Lower lobe of right lung (tissue), 2 donors: ENCODE measurements around the gene PTPRD. TPM values are rescaled to one million over a fixed set of nuclear protein-coding genes. Genes with fewer than 3 reads are reported as not detected.

Source experiments
- ATAC-seq, 2 donors: fragments of 200-7000 bp; cut with Tn5 transposase; one replicate each; pipeline ENCODE4 v1.9.1; 2020 to 2022; ENCODE audit warnings: mild to moderate bottlenecking in 2 of 2, moderate library complexity in 2 of 2
- DNase-seq: peaks from one replicate; pipeline ENCODE4 v3.0.0-alpha.2; 2020
- H3K27ac ChIP-seq: fragments of 200-600 bp; one replicate; pipeline ENCODE4 v1.8.0; 2022
- H3K27me3 ChIP-seq: fragments of 200-600 bp; one replicate; pipeline ENCODE4 v1.8.0; 2022; ENCODE audit warnings: low read depth
- H3K36me3 ChIP-seq: fragments of 200-600 bp; one replicate; pipeline ENCODE4 v1.8.0; 2022; ENCODE audit warnings: mild to moderate bottlenecking
- H3K4me1 ChIP-seq: fragments of 200-600 bp; one replicate; pipeline ENCODE4 v1.8.0; 2022
- H3K4me3 ChIP-seq: fragments of 200-600 bp; one replicate; pipeline ENCODE4 v1.8.0; 2022; ENCODE audit warnings: mild to moderate bottlenecking
- H3K9me3 ChIP-seq: fragments of 200-600 bp; one replicate; pipeline ENCODE4 v1.8.0; 2022
- intact Hi-C: fragments of 100-400 bp; cut with DNase I; formaldehyde crosslinking; loops from one replicate; pipeline ENCODE4 v1.11.0; 2022
- total RNA-seq: library from RNA; stranded (reverse); fragmentation: NEBNext Ultra II Directional; extraction: Animal tissue kit (Norgen Biotek cat#: 25700); gene quantifications from one replicate; pipeline ENCODE4 v1.2.1, GENCODE V29; 2021
- TF ChIP-seq, protein P1 (sequence below): fragments of 200-600 bp; IDR thresholded peaks from one replicate; pipeline ENCODE4 v1.8.0; 2022; ENCODE audit warnings: antibody characterized with exemption, mild to moderate bottlenecking
- donor health status: DM: no; HTN: yes; CAD: no; lungs with severe emphysema.

The PTPRD gene
- total RNA-seq, 1 donor from 2014 or later, result 17.2 TPM

DNA sequence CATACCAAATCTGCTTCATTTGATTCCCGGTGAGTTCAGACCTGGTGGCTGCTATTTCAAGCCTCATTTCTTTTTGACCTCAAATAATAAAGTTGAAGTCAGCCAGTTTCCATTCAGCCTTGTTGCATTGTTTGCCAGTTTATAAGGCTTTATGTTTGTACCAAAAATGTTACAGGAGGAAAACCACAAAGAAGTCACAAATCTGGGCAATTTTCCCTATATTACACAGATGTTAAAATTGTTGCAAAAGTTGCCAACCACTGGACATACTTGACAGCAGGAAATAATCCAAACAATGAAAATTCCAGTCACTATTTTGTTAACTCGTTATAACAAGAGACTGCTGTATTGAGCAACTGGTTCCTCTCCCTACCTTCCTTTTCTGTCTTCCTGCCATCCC, 1488.2 kb downstream of the PTPRD start:
- no peaks in the 10 kb centered on the region for H3K27me3 ChIP-seq
- H3K4me1 ChIP-seq, result no peaks in the 10 kb centered on the region
- H3K36me3 ChIP-seq, result no peaks in the 10 kb centered on the region
- no peak for ATAC-seq
- intact Hi-C loops, result no loop called here
- DNase-seq, result no peak
- TF ChIP-seq, protein P1, sequence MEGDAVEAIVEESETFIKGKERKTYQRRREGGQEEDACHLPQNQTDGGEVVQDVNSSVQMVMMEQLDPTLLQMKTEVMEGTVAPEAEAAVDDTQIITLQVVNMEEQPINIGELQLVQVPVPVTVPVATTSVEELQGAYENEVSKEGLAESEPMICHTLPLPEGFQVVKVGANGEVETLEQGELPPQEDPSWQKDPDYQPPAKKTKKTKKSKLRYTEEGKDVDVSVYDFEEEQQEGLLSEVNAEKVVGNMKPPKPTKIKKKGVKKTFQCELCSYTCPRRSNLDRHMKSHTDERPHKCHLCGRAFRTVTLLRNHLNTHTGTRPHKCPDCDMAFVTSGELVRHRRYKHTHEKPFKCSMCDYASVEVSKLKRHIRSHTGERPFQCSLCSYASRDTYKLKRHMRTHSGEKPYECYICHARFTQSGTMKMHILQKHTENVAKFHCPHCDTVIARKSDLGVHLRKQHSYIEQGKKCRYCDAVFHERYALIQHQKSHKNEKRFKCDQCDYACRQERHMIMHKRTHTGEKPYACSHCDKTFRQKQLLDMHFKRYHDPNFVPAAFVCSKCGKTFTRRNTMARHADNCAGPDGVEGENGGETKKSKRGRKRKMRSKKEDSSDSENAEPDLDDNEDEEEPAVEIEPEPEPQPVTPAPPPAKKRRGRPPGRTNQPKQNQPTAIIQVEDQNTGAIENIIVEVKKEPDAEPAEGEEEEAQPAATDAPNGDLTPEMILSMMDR, result no peak
- H3K27ac ChIP-seq, result no peak overlapping the region
- H3K9me3 ChIP-seq, result no peaks in the 10 kb centered on the region
- H3K4me3 ChIP-seq, result no peak overlapping the region

DNA sequence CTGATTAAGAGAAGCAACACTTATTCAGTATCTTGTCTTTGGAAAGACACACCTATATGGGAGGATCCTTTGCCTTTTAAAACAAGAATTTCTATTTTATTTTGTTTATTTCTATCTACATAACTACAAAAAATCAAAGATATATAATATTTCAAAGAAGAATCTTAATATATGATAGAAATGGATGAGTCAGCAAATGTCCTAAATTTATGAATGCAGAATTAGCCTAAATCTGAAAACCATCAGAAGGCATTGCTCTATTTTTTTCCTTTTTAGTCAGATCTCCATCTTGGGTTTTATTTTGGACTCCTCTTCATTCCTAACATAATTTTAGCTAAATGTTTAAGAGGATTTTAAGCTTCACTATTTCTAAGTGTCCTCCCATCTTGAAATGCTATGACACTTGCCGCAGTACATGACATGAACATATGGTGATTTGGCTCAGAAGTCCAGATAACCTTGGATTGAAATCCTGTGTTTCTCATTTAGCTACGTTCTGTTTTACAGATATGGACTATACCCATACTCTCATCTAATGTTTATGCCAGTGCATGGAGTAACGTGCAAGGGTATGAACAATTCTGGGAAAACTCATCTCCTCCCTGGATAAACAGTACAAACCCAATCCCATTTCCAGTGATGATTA, 1490.4 kb downstream of the PTPRD start:
- Histone ChIP-seq H3K36me3 (no peaks in the 10 kb centered on the region), H3K9me3 (no peaks in the 10 kb centered on the region), H3K27ac (no peak overlapping the region), H3K4me1 (no peaks in the 10 kb centered on the region), H3K27me3 (no peaks in the 10 kb centered on the region), H3K4me3 (no peak overlapping the region)
- TF ChIP-seq, protein P1, result no peak
- intact Hi-C loops, result no loop called here
- DNase-seq (no peak), ATAC-seq (no peak)

DNA sequence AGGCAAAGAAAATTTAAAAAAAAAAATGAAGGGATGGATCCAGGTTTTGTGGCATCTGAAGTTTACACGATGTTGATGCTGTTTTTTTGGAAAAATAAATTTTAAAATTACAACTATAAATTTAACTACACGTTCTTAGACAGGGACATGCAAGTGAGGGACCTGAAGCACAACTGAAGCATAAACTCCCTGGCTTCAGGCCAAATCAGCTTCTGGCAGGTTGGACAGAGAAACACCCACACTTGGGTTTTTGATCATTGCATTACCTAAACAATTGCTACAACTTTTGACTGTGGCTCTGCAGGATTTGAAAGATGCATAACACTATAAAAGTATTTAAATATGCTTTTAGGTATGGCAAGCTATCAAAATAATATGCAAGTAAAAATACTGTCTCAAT, 1494.9 kb downstream of the PTPRD start:
- no peak for DNase-seq
- Histone ChIP-seq H3K27me3 (no peaks in the 10 kb centered on the region), H3K27ac (no peak overlapping the region), H3K9me3 (no peaks in the 10 kb centered on the region), H3K4me3 (no peak overlapping the region), H3K36me3 (no peaks in the 10 kb centered on the region), H3K4me1 (no peaks in the 10 kb centered on the region)
- TF ChIP-seq, protein P1, result no peak
- no peak for ATAC-seq
- intact Hi-C loops, result no loop called here

DNA sequence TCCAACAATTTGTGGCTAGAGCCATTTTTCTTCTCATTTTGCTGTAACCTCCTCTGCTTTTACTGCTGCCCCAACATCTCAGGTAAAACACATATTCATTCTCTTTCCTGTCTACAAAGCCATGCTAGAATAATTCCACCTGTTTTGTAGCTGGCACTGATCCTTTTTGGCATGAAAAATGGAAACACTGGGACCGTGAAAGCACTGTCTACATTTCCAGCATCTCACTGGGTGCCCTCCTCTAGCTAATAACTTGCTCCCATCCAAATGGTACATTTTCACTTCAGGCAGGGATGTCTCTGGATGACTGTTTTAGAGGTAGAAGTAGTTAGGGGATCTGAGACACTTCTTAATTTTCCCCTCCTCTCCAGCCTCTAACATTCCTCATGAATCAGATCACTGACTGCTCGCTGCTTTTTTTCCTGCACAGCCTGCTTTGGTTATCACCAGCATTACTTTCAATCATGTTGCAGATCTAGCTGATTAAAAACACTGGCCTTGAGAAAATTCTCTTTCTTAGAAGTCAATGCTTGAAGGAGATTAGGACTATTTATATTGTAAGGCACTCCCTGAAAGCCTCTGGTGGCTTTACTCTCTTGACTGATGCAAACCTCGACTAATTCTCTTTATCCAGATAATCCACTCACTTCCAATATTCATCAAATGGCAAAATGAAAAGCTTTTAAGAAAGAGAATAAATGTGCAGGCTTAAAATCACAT, 1500.6 kb downstream of the PTPRD start:
- H3K27ac ChIP-seq, result no peak overlapping the region
- H3K9me3 ChIP-seq, result no peaks in the 10 kb centered on the region
- H3K27me3 ChIP-seq, result no peaks in the 10 kb centered on the region
- no peak for ATAC-seq
- H3K4me1 ChIP-seq, result no peaks in the 10 kb centered on the region
- TF ChIP-seq, protein P1, result no peak
- DNase-seq, result no peak
- no peaks in the 10 kb centered on the region for H3K36me3 ChIP-seq
- no peak overlapping the region for H3K4me3 ChIP-seq
- intact Hi-C loops, result no loop called here

DNA sequence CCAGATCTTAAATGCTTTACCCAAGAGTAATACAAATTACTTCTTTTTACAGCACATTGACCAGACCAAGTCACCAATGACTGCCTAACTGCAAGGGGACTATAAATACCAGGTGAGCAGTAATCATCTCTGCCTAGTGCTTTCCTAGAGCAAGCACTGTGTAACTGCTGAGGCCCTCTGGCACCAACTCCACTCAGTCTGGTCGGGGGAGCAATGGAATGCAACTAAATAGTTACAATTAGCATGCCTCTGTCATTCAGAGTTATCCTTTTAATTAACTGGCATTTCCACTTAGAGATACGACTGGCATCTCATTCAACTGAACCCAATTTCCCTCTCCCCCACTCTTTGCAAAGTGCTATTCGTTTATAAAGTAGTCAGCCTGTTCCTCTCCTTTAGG, 1504.2 kb downstream of the PTPRD start:
- Histone ChIP-seq H3K36me3 (no peaks in the 10 kb centered on the region), H3K27ac (no peak overlapping the region), H3K9me3 (no peaks in the 10 kb centered on the region), H3K4me3 (no peak overlapping the region), H3K27me3 (no peaks in the 10 kb centered on the region), H3K4me1 (no peaks in the 10 kb centered on the region)
- TF ChIP-seq, protein P1, result no peak
- DNase-seq, result no peak
- ATAC-seq, result no peak
- intact Hi-C loops, result no loop called here
